ENCODE results near the gene ZNF326.

- TF ChIP-seq CTCF (IDR thresholded peaks at IDR 0.05) (no peak), POLR2A (IDR thresholded peaks at IDR 0.05) (no peak)
Observed at GRCh38 chr1:90074566-90074965, 79.7 kb downstream of the ZNF326 start.

Measured in esophagus squamous epithelium (tissue), 4 donors.